Measurements from ENCODE around the gene WBP1.
"Not testable (repeated sequence)": the region's sequence is repeated elsewhere in the genome, so short reads cannot be mapped to it uniquely, and the experiment has no call there.

The WBP1 gene

DNA sequence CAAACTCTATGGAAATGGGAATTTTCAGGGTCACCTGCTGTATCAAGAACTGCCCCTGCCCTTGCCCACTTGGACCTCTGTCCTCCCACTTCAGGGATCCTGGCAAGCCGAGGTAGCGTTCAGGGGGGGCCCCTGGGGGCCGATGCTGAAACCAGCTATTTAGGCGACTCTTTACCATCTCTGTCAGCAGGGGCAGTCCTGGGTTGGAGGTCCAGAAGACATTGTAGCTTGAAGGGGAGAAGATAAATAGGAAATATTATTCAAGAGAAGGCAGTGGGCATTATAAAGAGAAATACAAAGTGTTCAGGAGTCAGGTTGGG, 4.5 kb downstream of the WBP1 start:
- H3K27ac ChIP-seq: no peak overlapping the region
- TF ChIP-seq, protein P1, sequence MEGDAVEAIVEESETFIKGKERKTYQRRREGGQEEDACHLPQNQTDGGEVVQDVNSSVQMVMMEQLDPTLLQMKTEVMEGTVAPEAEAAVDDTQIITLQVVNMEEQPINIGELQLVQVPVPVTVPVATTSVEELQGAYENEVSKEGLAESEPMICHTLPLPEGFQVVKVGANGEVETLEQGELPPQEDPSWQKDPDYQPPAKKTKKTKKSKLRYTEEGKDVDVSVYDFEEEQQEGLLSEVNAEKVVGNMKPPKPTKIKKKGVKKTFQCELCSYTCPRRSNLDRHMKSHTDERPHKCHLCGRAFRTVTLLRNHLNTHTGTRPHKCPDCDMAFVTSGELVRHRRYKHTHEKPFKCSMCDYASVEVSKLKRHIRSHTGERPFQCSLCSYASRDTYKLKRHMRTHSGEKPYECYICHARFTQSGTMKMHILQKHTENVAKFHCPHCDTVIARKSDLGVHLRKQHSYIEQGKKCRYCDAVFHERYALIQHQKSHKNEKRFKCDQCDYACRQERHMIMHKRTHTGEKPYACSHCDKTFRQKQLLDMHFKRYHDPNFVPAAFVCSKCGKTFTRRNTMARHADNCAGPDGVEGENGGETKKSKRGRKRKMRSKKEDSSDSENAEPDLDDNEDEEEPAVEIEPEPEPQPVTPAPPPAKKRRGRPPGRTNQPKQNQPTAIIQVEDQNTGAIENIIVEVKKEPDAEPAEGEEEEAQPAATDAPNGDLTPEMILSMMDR (IDR thresholded peaks at IDR 0.05; ENCODE audit: low read depth, low read length, missing control alignments): no peak
- peaks cover 24% of the 10 kb centered on the region for H3K36me3 ChIP-seq (replicated peaks)
- H3K4me3 ChIP-seq (ENCODE audit: low read depth, low read length): no peak overlapping the region
- in situ Hi-C loops (cut with HindIII; ENCODE audit: low pct_ligation_motif_present, low sequenced_read_pairs): no loop called here
- no peak for DNase-seq
- H3K27me3 ChIP-seq (replicated peaks): no peaks in the 10 kb centered on the region

DNA sequence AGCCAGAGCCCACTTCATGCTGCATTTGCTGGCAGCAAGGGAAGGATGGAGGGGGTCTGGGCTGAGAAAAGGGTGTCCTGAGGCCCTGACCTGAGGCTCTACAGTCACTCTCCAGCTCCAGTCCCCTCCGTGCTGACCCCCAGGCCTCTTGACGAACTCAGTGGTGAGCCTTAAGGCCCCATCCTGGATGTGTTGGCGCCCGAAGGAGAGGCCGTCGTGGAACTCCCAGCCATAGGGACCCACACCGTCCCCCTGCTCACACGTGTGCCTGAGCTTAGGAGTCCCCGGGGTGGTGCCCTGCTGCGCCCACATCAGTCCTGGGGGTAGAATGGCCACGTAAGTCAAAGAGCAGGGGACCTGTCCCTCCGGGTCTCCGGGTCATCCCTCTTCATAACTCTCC, 6.2 kb downstream of the WBP1 start:
- peak overlapping the region; percentile 68 for H3K27ac ChIP-seq
- DNase-seq: no peak
- peak overlapping the region; percentile 88 for H3K4me3 ChIP-seq (ENCODE audit: low read depth, low read length)
- peaks cover 24% of the 10 kb centered on the region for H3K36me3 ChIP-seq (replicated peaks)
- no peaks in the 10 kb centered on the region for H3K27me3 ChIP-seq (replicated peaks)
- TF ChIP-seq, protein P1 (IDR thresholded peaks at IDR 0.05; ENCODE audit: low read depth, low read length, missing control alignments): no peak
- in situ Hi-C loops (cut with HindIII; ENCODE audit: low pct_ligation_motif_present, low sequenced_read_pairs): no loop called here

DNA sequence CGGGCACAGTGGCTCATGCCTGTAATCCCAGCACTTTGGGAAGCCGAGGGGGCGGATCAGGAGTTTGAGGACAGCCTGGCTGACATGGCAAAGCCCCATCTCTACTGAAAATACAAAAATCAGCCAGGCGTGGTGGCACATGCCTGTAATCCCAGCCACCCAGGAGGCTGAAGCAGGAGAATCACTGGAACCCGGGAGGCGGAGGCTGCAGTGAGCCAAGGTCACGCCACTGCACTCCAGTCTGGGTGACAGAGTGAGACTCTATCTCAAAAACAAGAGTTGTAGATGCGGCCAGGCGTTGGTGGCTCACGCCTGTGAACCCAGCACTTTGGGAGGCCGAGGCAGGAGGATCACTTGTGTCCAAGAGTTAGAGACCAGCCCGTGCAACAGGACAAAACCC, 12.5 kb downstream of the WBP1 start:
- in situ Hi-C loops (cut with HindIII; ENCODE audit: low pct_ligation_motif_present, low sequenced_read_pairs); H3K27ac ChIP-seq; DNase-seq; H3K27me3 ChIP-seq (replicated peaks); H3K4me3 ChIP-seq (ENCODE audit: low read depth, low read length): not testable (repeated sequence)
- peaks cover 15% of the 10 kb centered on the region for H3K36me3 ChIP-seq (replicated peaks)

DNA sequence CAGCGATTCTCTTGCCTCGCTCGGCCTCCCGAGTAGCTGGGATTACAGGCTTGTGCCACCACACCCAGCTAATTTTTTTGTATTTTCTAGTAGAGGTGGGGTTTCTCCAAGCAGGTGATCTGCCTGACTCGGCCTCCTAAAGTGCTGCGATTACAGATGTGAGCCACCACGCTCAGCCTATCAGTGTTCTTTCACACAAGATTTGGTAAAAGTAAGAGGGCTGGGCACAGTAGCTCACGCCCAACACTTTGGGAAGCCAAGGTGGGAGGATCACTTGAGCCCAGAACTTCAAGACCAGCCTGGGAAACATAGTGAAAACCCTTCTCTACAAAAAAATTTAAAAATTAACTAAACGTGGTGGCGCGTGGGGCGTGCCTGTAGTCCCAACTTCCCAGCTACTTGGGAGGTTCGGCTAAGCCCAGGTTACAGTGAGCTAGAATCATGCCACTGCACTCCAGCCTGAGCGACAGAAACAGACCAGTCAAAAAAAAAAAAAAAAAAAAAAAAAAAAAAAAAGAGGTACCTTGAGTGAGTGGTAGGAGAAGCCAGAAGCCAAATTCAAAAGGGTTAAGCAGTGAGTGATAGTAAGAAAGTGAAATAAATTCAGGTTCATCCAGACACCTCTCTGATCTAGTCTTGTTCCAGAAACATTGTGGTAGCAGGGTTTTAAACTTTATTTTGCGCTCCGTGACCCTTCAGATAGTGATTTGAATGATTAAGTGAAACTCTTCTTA, 13.3 kb downstream of the WBP1 start:
- TF ChIP-seq, protein P1 (IDR thresholded peaks at IDR 0.05; ENCODE audit: low read depth, low read length, missing control alignments): no peak
- H3K27ac ChIP-seq: peak overlapping the region; percentile 64
- no peak for DNase-seq
- H3K4me3 ChIP-seq (ENCODE audit: low read depth, low read length): peak overlapping the region; percentile 87
- H3K27me3 ChIP-seq (replicated peaks): no peaks in the 10 kb centered on the region
- in situ Hi-C loops (cut with HindIII; ENCODE audit: low pct_ligation_motif_present, low sequenced_read_pairs): no loop called here
- H3K36me3 ChIP-seq (replicated peaks): peaks cover 15% of the 10 kb centered on the region

DNA sequence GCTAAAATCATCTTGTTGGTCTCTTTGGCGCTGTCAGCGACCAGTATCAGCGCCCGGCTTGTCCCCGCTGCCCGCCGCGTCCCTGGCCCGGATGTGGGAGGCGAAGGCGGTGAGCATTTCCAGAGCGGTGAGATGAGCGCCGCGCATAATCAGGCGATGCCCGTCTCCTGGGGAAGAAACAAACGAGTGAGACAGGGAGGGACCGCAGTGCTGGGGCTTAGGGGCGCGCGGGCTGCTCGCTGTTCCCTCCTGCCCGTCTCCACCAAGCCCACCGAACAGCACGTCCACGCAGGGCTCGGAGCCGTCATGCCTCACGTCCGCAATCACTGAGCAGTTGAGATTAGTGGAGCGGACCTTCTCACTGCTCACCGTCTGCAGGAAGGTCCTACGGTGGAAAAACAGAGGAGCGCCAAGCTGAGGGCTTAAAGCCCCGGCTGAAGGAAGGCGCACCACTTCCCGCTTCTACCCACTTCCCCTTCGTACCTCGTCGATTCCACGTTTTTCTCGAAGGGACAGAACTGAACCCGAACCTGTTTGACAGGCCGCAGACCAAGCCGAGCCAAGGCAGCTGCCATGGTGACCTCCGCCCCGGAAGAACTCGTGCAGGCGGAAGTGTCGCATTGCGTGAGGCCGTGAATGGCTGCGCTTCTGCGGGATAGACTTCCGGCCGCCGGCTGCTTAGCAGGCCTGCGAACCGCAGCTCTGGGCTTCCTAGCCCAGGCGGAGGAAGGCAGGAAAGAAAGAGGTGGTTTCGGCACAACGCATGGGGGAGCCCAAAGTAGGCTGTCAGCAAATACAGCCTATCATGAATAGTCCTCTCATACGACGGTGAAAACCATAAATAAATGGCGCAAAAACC, 14.1 kb downstream of the WBP1 start, which contains the start of gene MRPL53:
Gene MRPL53, minus strand, starts transcription at position 595 of the 859 bp plus-strand sequence. Its CDS starts 20 bp downstream, at position 575.
- in situ Hi-C loops (cut with HindIII; ENCODE audit: low pct_ligation_motif_present, low sequenced_read_pairs): no loop called here
- Histone ChIP-seq H3K27ac (peak within 1 kb of the TSS; percentile 64), H3K36me3 (replicated peaks) (peaks cover 15% of the 10 kb centered on the region), H3K27me3 (replicated peaks) (no peaks in the 10 kb centered on the region), H3K4me3 (ENCODE audit: low read depth, low read length) (peak within 1 kb of the TSS; percentile 87)
- TF ChIP-seq, protein P1 (IDR thresholded peaks at IDR 0.05; ENCODE audit: low read depth, low read length, missing control alignments): no peak
- peak; percentile 91 for DNase-seq

DNA sequence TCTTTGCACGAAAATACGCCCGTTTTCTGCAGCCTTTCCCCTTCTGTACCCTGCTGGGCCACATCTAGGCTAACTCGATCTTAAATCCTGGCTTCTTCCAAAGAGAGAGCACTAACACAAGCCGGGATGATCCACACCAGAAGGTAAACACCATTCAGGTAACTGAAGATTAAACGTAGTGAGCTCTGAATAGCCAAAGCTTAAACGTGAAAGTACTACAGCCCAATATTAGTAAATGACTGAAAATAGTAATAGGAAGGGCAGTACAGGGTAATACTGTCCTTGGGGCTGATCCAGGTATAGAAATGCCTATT, 14.7 kb downstream of the WBP1 start:
- Histone ChIP-seq H3K4me3 (ENCODE audit: low read depth, low read length) (peak overlapping the region; percentile 87), H3K27ac (peak overlapping the region; percentile 64), H3K36me3 (replicated peaks) (peaks cover 15% of the 10 kb centered on the region), H3K27me3 (replicated peaks) (no peaks in the 10 kb centered on the region)
- TF ChIP-seq, protein P1 (IDR thresholded peaks at IDR 0.05; ENCODE audit: low read depth, low read length, missing control alignments): no peak
- in situ Hi-C loops (cut with HindIII; ENCODE audit: low pct_ligation_motif_present, low sequenced_read_pairs): no loop called here
- no peak for DNase-seq

Data from brain microvascular endothelial cell (primary cell).